Pancreas (tissue), 10 donors: ENCODE data around the gene FRYL. TPM values are rescaled to one million over a fixed set of nuclear protein-coding genes. Genes with fewer than 3 reads are reported as not detected.

Experiments used
- ATAC-seq, 4 donors: fragments of 200-7000 bp; cut with Tn5 transposase; one replicate each; pipeline versions ENCODE4 v1.8.0 to v1.9.1; 2020; ENCODE audit warnings: mild to moderate bottlenecking in 4 of 4, moderate library complexity in 4 of 4
- DNase-seq, 6 donors: peaks; one replicate each; pipeline ENCODE4 v3.0.0-alpha.2; 2020
- FAIRE-seq: peaks from 2 replicates; lab custom pipeline; 2012; peaks lifted over from hg19 to GRCh38; lab: Jason Lieb, UNC
- H3K27ac ChIP-seq, 4 donors: fragments of 200-600 bp; sonication (generic); 1 replicate in 3 of 4; 2 replicates in 1 of 4; pipeline versions ENCODE4 v1.5.0 to v1.8.0; 2020
- H3K27me3 ChIP-seq, 4 donors: fragments of 200-600 bp; one replicate each; pipeline ENCODE4 v1.8.0; 2021
- H3K36me3 ChIP-seq, 3 donors: fragments of 200-600 bp; sonication (generic) in 1 of 3; one replicate each; pipeline versions ENCODE4 v1.5.0 to v1.8.0; 2020 to 2021
- H3K4me1 ChIP-seq, 3 donors: fragments of 200-600 bp; one replicate each; pipeline ENCODE4 v1.8.0; 2021
- H3K4me3 ChIP-seq, 4 donors: fragments of 200-600 bp; sonication (generic) in 2 of 4; one replicate each; pipeline versions ENCODE4 v1.5.0 to v1.8.0; 2020 to 2021
- H3K9me3 ChIP-seq, 4 donors: fragments of 200-600 bp; one replicate each; pipeline ENCODE4 v1.8.0; 2021
- WGBS, 2 donors: extraction: QIAGEN DNeasy Blood & Tissue Kit; methylation state at CpG; one replicate each; pipeline ENCODE4 v1.1.7; 2013; 5-methylcytosine and 5-hydroxymethylcytosine counted together
- intact Hi-C, 3 donors: fragments of 100-400 bp; cut with DNase I; formaldehyde crosslinking; loops; one replicate each; pipeline versions ENCODE4 v1.11.1 to v1.14.2; 2022
- polyA plus RNA-seq, 2 donors: library from polyadenylated mRNA; stranded (reverse); fragments of 200-250 nt; gene quantifications; one replicate each; pipeline ENCODE4 v1.2.3, GENCODE V29; 2013
- total RNA-seq, 6 donors: library from RNA; stranded (reverse); fragmentation: NEBNext Ultra II Directional in 4 of 6; extraction: Animal tissue kit (Norgen Biotek cat#: 25700) in 4 of 6; gene quantifications; one replicate each; pipeline versions ENCODE4 v1.2.1 to v1.2.4, GENCODE V29; 2021 to 2023
- TF ChIP-seq, protein P1 (sequence below), 4 donors: fragments of 200-600 bp; sonication (generic) in 3 of 4; IDR thresholded peaks; one replicate each; pipeline versions ENCODE4 v1.5.0 to v1.8.0; 2021; ENCODE audit warnings: antibody characterized with exemption in 4 of 4
- donor health status: healthy with polysubstance abuse.
- donor health status: DM: no; HTN: no; CAD: no; lungs with moderate emphysema.
- donor health status: DM: no; HTN: no; CAD: no.
- donor health status: control.
- donor health status: control.
- donor health status: Bipolar disorder and iron deficiency.
- donor health status: DM: yes; HTN: yes; CAD: no.
- donor health status: DM: no; HTN: no; CAD: no.
- donor health status: DM: no; HTN: no; CAD: no.
- donor health status: DM: yes; HTN: yes; CAD: no.

The FRYL gene
- total and polyA plus RNA-seq, 8 donors = 9.1 to 38.7 (median 20.7) TPM

DNA sequence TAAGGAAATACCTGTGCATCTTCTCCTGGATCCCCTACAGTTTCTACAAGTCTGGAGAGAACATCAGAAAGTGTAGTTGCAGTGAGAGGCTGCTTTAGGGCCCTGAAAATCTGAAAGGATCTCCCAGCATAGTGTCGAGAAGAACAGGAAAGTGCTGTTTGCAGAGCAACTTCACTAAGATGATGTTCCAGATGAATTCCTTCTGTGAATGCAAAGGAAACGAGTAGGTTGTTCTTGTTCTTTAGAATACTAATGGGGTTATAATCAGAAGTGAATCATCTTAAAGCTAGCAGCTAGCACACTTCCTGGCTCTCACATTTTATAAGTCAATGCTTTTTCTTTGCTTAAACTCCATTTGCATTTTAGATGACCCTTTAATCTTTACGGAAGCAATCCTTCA is 236.3 kb downstream of the FRYL start:
- Histone ChIP-seq H3K27ac (no peak overlapping the region), H3K27me3 (no peaks in the 10 kb centered on the region), H3K4me1 (peaks cover 0 to under 1% (median 0%) of the 10 kb centered on the region in 3 donors), H3K9me3 (no peaks in the 10 kb centered on the region), H3K4me3 (no peak overlapping the region), H3K36me3 (peaks cover 0 to 60% (median 9%) of the 10 kb centered on the region in 3 donors)
- DNase-seq = no peak
- WGBS, 2 donors = 89 to 92% methylated on average over 3 of the region's 3 CpGs
- intact Hi-C loops = no loop called here
- TF ChIP-seq, protein P1, sequence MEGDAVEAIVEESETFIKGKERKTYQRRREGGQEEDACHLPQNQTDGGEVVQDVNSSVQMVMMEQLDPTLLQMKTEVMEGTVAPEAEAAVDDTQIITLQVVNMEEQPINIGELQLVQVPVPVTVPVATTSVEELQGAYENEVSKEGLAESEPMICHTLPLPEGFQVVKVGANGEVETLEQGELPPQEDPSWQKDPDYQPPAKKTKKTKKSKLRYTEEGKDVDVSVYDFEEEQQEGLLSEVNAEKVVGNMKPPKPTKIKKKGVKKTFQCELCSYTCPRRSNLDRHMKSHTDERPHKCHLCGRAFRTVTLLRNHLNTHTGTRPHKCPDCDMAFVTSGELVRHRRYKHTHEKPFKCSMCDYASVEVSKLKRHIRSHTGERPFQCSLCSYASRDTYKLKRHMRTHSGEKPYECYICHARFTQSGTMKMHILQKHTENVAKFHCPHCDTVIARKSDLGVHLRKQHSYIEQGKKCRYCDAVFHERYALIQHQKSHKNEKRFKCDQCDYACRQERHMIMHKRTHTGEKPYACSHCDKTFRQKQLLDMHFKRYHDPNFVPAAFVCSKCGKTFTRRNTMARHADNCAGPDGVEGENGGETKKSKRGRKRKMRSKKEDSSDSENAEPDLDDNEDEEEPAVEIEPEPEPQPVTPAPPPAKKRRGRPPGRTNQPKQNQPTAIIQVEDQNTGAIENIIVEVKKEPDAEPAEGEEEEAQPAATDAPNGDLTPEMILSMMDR (IDR thresholded peaks at IDR 0.05) = no peak
- FAIRE-seq = no peak
- no peak for ATAC-seq

DNA sequence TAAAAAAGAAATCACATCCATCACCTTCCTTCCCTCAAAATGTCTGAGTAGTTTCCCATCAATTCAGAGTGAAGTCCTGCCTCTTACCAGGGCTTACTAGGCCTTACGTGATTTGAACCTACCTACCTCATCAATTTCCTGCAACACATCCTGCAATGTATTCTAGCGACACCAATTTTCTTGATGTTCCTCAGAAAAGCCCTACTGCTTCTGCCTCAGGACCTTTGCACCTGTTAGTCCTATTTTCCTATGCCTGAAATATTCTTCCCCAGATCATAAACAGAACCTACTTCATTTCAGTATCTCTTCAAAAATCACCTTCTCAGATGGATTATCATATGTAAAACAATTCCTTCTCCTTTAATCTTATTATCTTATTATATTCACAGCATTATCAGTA is 237.2 kb downstream of the FRYL start:
- no peak overlapping the region for H3K4me3 ChIP-seq
- peaks cover 0 to 5% (median 0%) of the 10 kb centered on the region in 3 donors for H3K4me1 ChIP-seq
- no peaks in the 10 kb centered on the region for H3K27me3 ChIP-seq
- DNase-seq (no peak), FAIRE-seq (no peak), ATAC-seq (no peak)
- WGBS, 2 donors = 95 to 100% methylated on average over 2 of the region's 2 CpGs
- TF ChIP-seq, protein P1 (IDR thresholded peaks at IDR 0.05) = no peak
- H3K27ac ChIP-seq = no peak overlapping the region
- H3K36me3 ChIP-seq = peaks cover 0 to 51% (median 9%) of the 10 kb centered on the region in 3 donors
- intact Hi-C loops = no loop called here
- no peaks in the 10 kb centered on the region for H3K9me3 ChIP-seq

DNA sequence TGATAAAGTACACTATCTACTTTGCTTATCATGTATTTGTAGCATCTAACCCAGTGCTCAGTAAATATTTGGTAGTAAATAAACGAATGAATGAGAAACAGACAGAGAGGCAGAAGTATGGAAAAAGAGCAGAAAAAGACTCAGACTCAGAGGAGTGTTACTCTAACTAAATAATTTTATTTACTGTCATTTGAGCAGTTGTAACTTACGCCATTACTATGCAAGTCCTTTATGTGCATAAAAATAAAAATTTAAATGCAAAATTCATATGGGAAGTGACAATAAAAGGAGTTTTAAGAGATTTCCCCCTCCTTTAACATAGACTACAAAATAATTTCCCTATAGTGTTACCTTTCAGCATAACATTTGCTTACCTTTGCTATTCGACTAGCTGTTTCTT is 240.5 kb downstream of the FRYL start:
- intact Hi-C loops = no loop called here
- peaks cover 0 to 5% (median 0%) of the 10 kb centered on the region in 3 donors for H3K4me1 ChIP-seq
- H3K27me3 ChIP-seq = no peaks in the 10 kb centered on the region
- WGBS, 2 donors = 78 to 79% methylated on average over 3 of the region's 3 CpGs
- peaks cover 0 to 43% (median 9%) of the 10 kb centered on the region in 3 donors for H3K36me3 ChIP-seq
- DNase-seq (no peak), ATAC-seq (no peak), FAIRE-seq (no peak)
- no peaks in the 10 kb centered on the region for H3K9me3 ChIP-seq
- no peak overlapping the region for H3K27ac ChIP-seq
- no peak overlapping the region for H3K4me3 ChIP-seq
- TF ChIP-seq, protein P1 (IDR thresholded peaks at IDR 0.05) = no peak

DNA sequence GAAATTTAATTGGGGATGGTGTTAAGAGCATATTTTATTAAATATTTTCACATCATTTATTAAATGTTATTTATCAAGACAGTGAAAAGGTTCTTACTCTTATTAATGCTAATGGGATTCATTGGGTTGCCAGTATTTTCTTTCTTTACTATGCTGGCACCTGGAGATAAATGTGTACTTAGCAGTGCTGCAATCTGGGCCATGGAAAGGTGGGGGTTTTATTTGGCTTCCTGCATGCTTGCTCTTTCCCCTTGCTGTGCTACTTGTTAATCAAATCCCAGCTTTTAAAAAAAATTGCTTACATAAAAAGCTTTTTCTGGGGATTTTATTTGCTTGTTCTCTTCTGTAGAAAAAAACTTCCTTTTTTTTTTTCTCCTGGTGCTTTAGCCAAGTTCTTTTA is 241.7 kb downstream of the FRYL start:
- Histone ChIP-seq H3K27me3 (no peaks in the 10 kb centered on the region), H3K27ac (no peak overlapping the region), H3K9me3 (no peaks in the 10 kb centered on the region), H3K36me3 (peaks cover 0 to 39% (median 16%) of the 10 kb centered on the region in 3 donors), H3K4me1 (peaks cover 0 to 5% (median 0%) of the 10 kb centered on the region in 3 donors), H3K4me3 (no peak overlapping the region)
- intact Hi-C loops = no loop called here
- FAIRE-seq = no peak
- peak in 3 of 4 donors; percentile 45 to 75 (median 61) for ATAC-seq
- TF ChIP-seq, protein P1 (IDR thresholded peaks at IDR 0.05) = no peak
- no peak for DNase-seq

DNA sequence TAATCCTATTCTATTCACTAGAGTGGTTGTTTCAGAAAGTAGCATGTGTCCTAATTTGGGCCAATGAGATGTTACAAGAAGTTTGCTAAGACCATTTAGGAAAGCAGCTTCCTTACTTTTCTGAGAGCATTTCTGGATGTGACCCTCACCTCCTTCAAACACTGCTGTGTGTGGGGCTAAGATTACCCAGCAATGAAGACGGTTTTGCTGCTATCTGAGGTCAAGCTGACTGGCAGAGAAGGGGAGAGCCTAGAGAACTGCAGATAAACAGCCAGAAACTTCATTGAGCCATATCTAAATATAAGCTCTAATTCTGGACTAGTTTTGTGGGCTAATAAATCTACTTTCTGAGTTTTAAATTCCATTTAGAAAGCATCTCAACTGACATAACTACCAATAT is 253.7 kb downstream of the FRYL start:
- no peak for DNase-seq
- intact Hi-C loops = no loop called here
- no peak for ATAC-seq

More for the DNA sequence above, 253.7 kb downstream of the FRYL start:
- WGBS, 2 donors = 83 to 88% methylated on average over 1 of the region's 1 CpG
- Histone ChIP-seq H3K27ac (no peak overlapping the region), H3K27me3 (no peaks in the 10 kb centered on the region), H3K4me1 (no peaks in the 10 kb centered on the region), H3K9me3 (no peaks in the 10 kb centered on the region), H3K4me3 (no peak overlapping the region), H3K36me3 (peaks cover 0 to 55% (median 17%) of the 10 kb centered on the region in 3 donors)
- TF ChIP-seq, protein P1 (IDR thresholded peaks at IDR 0.05) = no peak
- FAIRE-seq = no peak
